Ammon's horn (tissue), 1 donor: Measurements from ENCODE around the gene CEP350.

Experiments
- DNase-seq: peaks from one replicate; pipeline ENCODE4 v3.0.0-alpha.2; 2016; ENCODE audit warnings: low spot score

Gene CEP350

GRCh38 chr1:180062452-180062971 is 107.9 kb downstream of the CEP350 start:
- no peak for DNase-seq

- no peak for DNase-seq
Measured at GRCh38 chr1:180065408-180065807, 110.8 kb downstream of the CEP350 start.

- DNase-seq = no peak
Measured at GRCh38 chr1:180066150-180066549, 111.5 kb downstream of the CEP350 start.

- DNase-seq = no peak
Measured at GRCh38 chr1:180070286-180070685, 115.7 kb downstream of the CEP350 start.

- no peak for DNase-seq
Measured at GRCh38 chr1:180071759-180072158, 117.1 kb downstream of the CEP350 start.

- DNase-seq = no peak
Measured at GRCh38 chr1:180080439-180080838, 125.8 kb downstream of the CEP350 start.

- DNase-seq = no peak
Measured at GRCh38 chr1:180081474-180081873, 126.9 kb downstream of the CEP350 start.

GRCh38 chr1:180083164-180083563 is 128.6 kb downstream of the CEP350 start:
- no peak for DNase-seq

GRCh38 chr1:180084867-180085266 is 130.3 kb downstream of the CEP350 start:
- no peak for DNase-seq

GRCh38 chr1:180085331-180085730 is 130.7 kb downstream of the CEP350 start:
- no peak for DNase-seq

GRCh38 chr1:180092931-180093650 is 138.5 kb downstream of the CEP350 start:
- no peak for DNase-seq

GRCh38 chr1:180094705-180095295 is 140.2 kb downstream of the CEP350 start:
- DNase-seq = no peak

GRCh38 chr1:180096584-180097325 is 142.1 kb downstream of the CEP350 start:
- DNase-seq = no peak

- DNase-seq = no peak
Measured at GRCh38 chr1:180097326-180097605, 142.7 kb downstream of the CEP350 start.

GRCh38 chr1:180101411-180101810 is 146.8 kb downstream of the CEP350 start:
- no peak for DNase-seq

GRCh38 chr1:180103819-180104218 is 149.2 kb downstream of the CEP350 start:
- no peak for DNase-seq

GRCh38 chr1:180112091-180112490 is 157.5 kb downstream of the CEP350 start:
- no peak for DNase-seq

- DNase-seq = no peak
Measured at GRCh38 chr1:180112984-180113647, 158.5 kb downstream of the CEP350 start.

- no peak for DNase-seq
Measured at GRCh38 chr1:180114396-180114945, 159.9 kb downstream of the CEP350 start.

GRCh38 chr1:180116964-180117763 is 162.6 kb downstream of the CEP350 start:
- DNase-seq = no peak

- no peak for DNase-seq
Measured at GRCh38 chr1:180117764-180118116, 163.1 kb downstream of the CEP350 start.

- DNase-seq = no peak
Measured at GRCh38 chr1:180119837-180120236, 165.2 kb downstream of the CEP350 start.
